ENCODE results near the gene PRR27.

The PRR27 gene

DNA sequence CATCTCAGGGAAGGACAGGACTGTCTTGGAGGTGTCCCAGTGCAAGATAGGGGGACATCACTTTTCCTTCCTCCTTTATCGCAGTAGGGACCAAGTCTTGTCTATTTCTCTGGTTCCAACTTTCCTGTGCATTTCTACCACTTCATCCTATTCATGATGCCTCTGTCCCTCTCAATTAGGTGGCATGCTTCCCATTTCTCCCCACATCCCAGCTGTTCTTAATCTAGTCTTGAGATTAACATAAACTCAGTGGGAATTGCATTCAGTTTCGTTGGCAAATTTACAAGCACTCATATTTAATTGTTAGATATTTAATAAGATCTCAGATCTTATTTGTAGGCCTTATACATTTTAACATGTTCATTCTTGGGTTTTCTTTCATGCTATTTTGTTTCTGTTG is 25.8 kb downstream of the PRR27 start:
- Histone ChIP-seq H3K9me2 (replicated peaks; ENCODE audit: low read depth, low read length) (no peaks in the 10 kb centered on the region), H3K27me3 (ENCODE audit: insufficient read depth, low read length, poor library complexity, severe bottlenecking) (no peaks in the 10 kb centered on the region)
- TF ChIP-seq EZH2phosphoT487 (IDR thresholded peaks at IDR 0.05; ENCODE audit: borderline replicate concordance): no peak
- TF ChIP-seq, protein P1, sequence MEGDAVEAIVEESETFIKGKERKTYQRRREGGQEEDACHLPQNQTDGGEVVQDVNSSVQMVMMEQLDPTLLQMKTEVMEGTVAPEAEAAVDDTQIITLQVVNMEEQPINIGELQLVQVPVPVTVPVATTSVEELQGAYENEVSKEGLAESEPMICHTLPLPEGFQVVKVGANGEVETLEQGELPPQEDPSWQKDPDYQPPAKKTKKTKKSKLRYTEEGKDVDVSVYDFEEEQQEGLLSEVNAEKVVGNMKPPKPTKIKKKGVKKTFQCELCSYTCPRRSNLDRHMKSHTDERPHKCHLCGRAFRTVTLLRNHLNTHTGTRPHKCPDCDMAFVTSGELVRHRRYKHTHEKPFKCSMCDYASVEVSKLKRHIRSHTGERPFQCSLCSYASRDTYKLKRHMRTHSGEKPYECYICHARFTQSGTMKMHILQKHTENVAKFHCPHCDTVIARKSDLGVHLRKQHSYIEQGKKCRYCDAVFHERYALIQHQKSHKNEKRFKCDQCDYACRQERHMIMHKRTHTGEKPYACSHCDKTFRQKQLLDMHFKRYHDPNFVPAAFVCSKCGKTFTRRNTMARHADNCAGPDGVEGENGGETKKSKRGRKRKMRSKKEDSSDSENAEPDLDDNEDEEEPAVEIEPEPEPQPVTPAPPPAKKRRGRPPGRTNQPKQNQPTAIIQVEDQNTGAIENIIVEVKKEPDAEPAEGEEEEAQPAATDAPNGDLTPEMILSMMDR (conservative IDR thresholded peaks at IDR 0.05; ENCODE audit: low read length): no peak

DNA sequence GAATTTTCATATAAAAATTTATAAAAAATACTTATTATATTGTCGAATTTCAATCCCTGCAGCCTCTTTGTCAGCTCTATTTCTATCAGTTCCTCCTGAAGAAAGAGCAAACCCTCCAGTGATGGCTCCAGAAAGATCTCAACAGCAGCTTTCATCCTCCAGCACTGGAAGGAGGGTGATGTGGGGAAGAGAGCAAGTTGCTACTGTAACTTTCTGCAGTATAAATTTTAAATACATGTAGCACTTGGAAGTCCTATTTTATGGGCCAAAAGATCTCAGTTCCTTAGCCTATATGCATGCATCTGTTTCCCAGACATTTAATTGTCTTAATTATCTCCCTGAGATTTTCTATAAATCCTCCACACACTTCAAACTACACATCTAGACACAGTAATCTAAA is 27.8 kb downstream of the PRR27 start:
- no peaks in the 10 kb centered on the region for H3F3A ChIP-seq (ENCODE audit: low read depth)
- H3K4me2 ChIP-seq (ENCODE audit: low read depth, low read length, poor library complexity, severe bottlenecking): no peak overlapping the region
- H3K4me3 ChIP-seq (ENCODE audit: low read length, poor library complexity, severe bottlenecking): no peak overlapping the region
- H2AFZ ChIP-seq (ENCODE audit: low read length): no peak overlapping the region
- H3K4me1 ChIP-seq (ENCODE audit: insufficient read depth, low read length, poor library complexity, severe bottlenecking): no peaks in the 10 kb centered on the region
- no peaks in the 10 kb centered on the region for H3K27me3 ChIP-seq (ENCODE audit: insufficient read depth, low read length, poor library complexity, severe bottlenecking)
- no peaks in the 10 kb centered on the region for H4K20me1 ChIP-seq (ENCODE audit: insufficient read depth, low read length, poor library complexity, severe bottlenecking)
- H3K9me3 ChIP-seq (ENCODE audit: insufficient read depth, low read depth, low read length): no peaks in the 10 kb centered on the region
- H3K79me2 ChIP-seq (ENCODE audit: insufficient read depth, low read length): no peaks in the 10 kb centered on the region
- no peaks in the 10 kb centered on the region for H3K36me3 ChIP-seq (ENCODE audit: insufficient read depth, low read length)
- no peak overlapping the region for H3K9ac ChIP-seq (ENCODE audit: low read depth, low read length, poor library complexity, severe bottlenecking)
- H3K9me2 ChIP-seq (replicated peaks; ENCODE audit: low read depth, low read length): no peaks in the 10 kb centered on the region
- TF ChIP-seq, protein P1 (conservative IDR thresholded peaks at IDR 0.05; ENCODE audit: low read length): no peak
- TF ChIP-seq EZH2phosphoT487 (IDR thresholded peaks at IDR 0.05; ENCODE audit: borderline replicate concordance): no peak

More for the DNA sequence above, 25.8 kb downstream of the PRR27 start:
- Histone ChIP-seq H3K4me2 (ENCODE audit: low read depth, low read length, poor library complexity, severe bottlenecking) (no peak overlapping the region), H3F3A (ENCODE audit: low read depth) (no peaks in the 10 kb centered on the region), H2AFZ (ENCODE audit: low read length) (no peak overlapping the region), H3K79me2 (ENCODE audit: insufficient read depth, low read length) (no peaks in the 10 kb centered on the region), H3K4me1 (ENCODE audit: insufficient read depth, low read length, poor library complexity, severe bottlenecking) (no peaks in the 10 kb centered on the region), H3K36me3 (ENCODE audit: insufficient read depth, low read length) (no peaks in the 10 kb centered on the region), H3K9ac (ENCODE audit: low read depth, low read length, poor library complexity, severe bottlenecking) (no peak overlapping the region), H4K20me1 (ENCODE audit: insufficient read depth, low read length, poor library complexity, severe bottlenecking) (no peaks in the 10 kb centered on the region), H3K9me3 (ENCODE audit: insufficient read depth, low read depth, low read length) (no peaks in the 10 kb centered on the region), H3K4me3 (ENCODE audit: low read length, poor library complexity, severe bottlenecking) (no peak overlapping the region)

DNA sequence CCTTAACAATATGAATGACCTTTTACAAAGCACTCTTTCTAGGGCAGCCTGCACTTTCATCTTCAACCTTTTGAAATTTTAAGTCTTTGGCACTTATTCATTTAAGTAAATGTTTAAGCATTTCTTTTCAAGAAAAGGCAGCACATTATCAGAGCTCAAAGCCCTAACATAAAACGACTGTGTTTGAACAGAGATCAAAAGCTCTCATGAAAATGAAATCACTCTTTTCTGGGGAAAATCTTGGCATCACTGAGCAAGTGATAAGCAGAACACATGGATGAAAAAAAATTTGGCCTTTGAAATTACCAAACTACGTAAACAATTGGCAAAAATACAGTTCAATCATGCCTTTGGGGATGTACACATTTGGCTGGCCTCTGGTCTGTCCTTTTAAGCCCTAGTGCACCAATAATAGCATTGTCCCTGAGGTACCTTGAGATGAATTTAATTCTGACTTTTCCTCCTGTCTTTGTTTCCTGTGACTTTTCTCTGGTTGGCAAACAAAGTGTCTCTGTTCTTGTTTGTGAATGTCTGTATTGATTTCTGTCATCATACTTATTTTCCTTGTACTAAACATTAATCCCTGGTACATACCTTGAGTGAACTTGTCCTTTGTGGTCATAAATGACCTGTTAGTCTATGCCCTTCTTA is 28.6 kb downstream of the PRR27 start:
- no peak for TF ChIP-seq EZH2phosphoT487 (IDR thresholded peaks at IDR 0.05; ENCODE audit: borderline replicate concordance)
- TF ChIP-seq, protein P1 (conservative IDR thresholded peaks at IDR 0.05; ENCODE audit: low read length): no peak
- Histone ChIP-seq H3K9me3 (ENCODE audit: insufficient read depth, low read depth, low read length) (no peaks in the 10 kb centered on the region), H2AFZ (ENCODE audit: low read length) (no peak overlapping the region), H3K79me2 (ENCODE audit: insufficient read depth, low read length) (no peaks in the 10 kb centered on the region), H3K4me1 (ENCODE audit: insufficient read depth, low read length, poor library complexity, severe bottlenecking) (no peaks in the 10 kb centered on the region), H3K4me3 (ENCODE audit: low read length, poor library complexity, severe bottlenecking) (no peak overlapping the region), H3K4me2 (ENCODE audit: low read depth, low read length, poor library complexity, severe bottlenecking) (no peak overlapping the region), H3K9me2 (replicated peaks; ENCODE audit: low read depth, low read length) (no peaks in the 10 kb centered on the region), H4K20me1 (ENCODE audit: insufficient read depth, low read length, poor library complexity, severe bottlenecking) (no peaks in the 10 kb centered on the region), H3K9ac (ENCODE audit: low read depth, low read length, poor library complexity, severe bottlenecking) (no peak overlapping the region), H3F3A (ENCODE audit: low read depth) (no peaks in the 10 kb centered on the region), H3K27me3 (ENCODE audit: insufficient read depth, low read length, poor library complexity, severe bottlenecking) (no peaks in the 10 kb centered on the region), H3K36me3 (ENCODE audit: insufficient read depth, low read length) (no peaks in the 10 kb centered on the region)

Data from Loucy (cell line).